Dedifferentiated amniotic fluid mesenchymal stem cell (primary cell): ENCODE results near the gene BTBD16.
A peak's percentile ranks its signal among the peaks of the same experiment; 100 is the strongest.

Experiments used
- DNase-seq: peaks from one replicate; pipeline ENCODE4 v3.0.0-alpha.2; 2016; ENCODE audit errors: extremely low spot score

Gene BTBD16

GRCh38 chr10:122311716-122312115 lies 40.6 kb downstream of the BTBD16 start:
- no peak for DNase-seq

GRCh38 chr10:122316224-122316884 lies 45.3 kb downstream of the BTBD16 start:
- no peak for DNase-seq

- DNase-seq, result no peak
These were observed 50.9 kb downstream of the BTBD16 start for GRCh38 chr10:122321960-122322359.

GRCh38 chr10:122323189-122323588 lies 52.1 kb downstream of the BTBD16 start:
- no peak for DNase-seq

- no peak for DNase-seq
These were observed 53.0 kb downstream of the BTBD16 start for GRCh38 chr10:122323941-122324675.

GRCh38 chr10:122325235-122325634 lies 54.1 kb downstream of the BTBD16 start:
- DNase-seq, result no peak

GRCh38 chr10:122326385-122326784 lies 55.3 kb downstream of the BTBD16 start:
- DNase-seq, result no peak

- DNase-seq, result no peak
These were observed 55.7 kb downstream of the BTBD16 start for GRCh38 chr10:122326806-122327205.

- no peak for DNase-seq
These were observed 56.4 kb downstream of the BTBD16 start for GRCh38 chr10:122327237-122328206.

GRCh38 chr10:122328676-122329075 lies 57.6 kb downstream of the BTBD16 start:
- DNase-seq, result no peak

GRCh38 chr10:122329416-122329815 lies 58.3 kb downstream of the BTBD16 start:
- DNase-seq, result no peak

- no peak for DNase-seq
These were observed 60.0 kb downstream of the BTBD16 start for GRCh38 chr10:122331100-122331499.

GRCh38 chr10:122331615-122332446 lies 60.7 kb downstream of the BTBD16 start:
- no peak for DNase-seq

- DNase-seq, result no peak
These were observed 61.9 kb downstream of the BTBD16 start for GRCh38 chr10:122333037-122333436.

- no peak for DNase-seq
These were observed 65.2 kb downstream of the BTBD16 start for GRCh38 chr10:122336332-122336731.

GRCh38 chr10:122336961-122337360 lies 65.9 kb downstream of the BTBD16 start:
- DNase-seq, result no peak

- DNase-seq, result no peak
These were observed 67.7 kb downstream of the BTBD16 start for GRCh38 chr10:122338609-122339441.

- DNase-seq, result no peak
These were observed 70.2 kb downstream of the BTBD16 start for GRCh38 chr10:122341141-122341810.

- peak; percentile 81 for DNase-seq
These were observed 71.4 kb downstream of the BTBD16 start for GRCh38 chr10:122342293-122343134.
